Esophagus squamous epithelium (tissue), 5 donors: ENCODE results near the gene ETS1. TPM values are rescaled to one million over a fixed set of nuclear protein-coding genes. Genes with fewer than 3 reads are reported as not detected.

Source experiments
- DNase-seq: peaks from one replicate; lab custom pipeline; 2025; lab: John Stamatoyannopoulos, UW
- H3K27ac ChIP-seq, 4 donors: fragments of 200-600 bp; sonication (generic); one replicate each; pipeline ENCODE4 v1.5.1; 2016 to 2019; ENCODE audit warnings: mild to moderate bottlenecking in 1 of 4
- H3K27me3 ChIP-seq, 4 donors: fragments of 200-600 bp; sonication (generic); 1 replicate in 3 of 4; 2 replicates in 1 of 4; pipeline versions ENCODE4 v1.5.1 to v1.6.0; 2017 to 2021; ENCODE audit warnings: antibody characterized with exemption in 1 of 4
- H3K36me3 ChIP-seq, 3 donors: fragments of 200-600 bp; sonication (generic); one replicate each; pipeline ENCODE4 v1.5.1; 2016 to 2019
- H3K4me1 ChIP-seq, 3 donors: fragments of 200-600 bp; sonication (generic); one replicate each; pipeline ENCODE4 v1.5.1; 2017 to 2019
- H3K4me3 ChIP-seq, 4 donors: fragments of 200-600 bp; sonication (generic); 1 replicate in 3 of 4; 2 replicates in 1 of 4; pipeline ENCODE4 v1.5.1; 2016 to 2019; ENCODE audit warnings: mild to moderate bottlenecking in 2 of 4, moderate library complexity in 1 of 4
- H3K9me3 ChIP-seq, 3 donors: fragments of 200-600 bp; sonication (generic); one replicate each; pipeline ENCODE4 v1.5.1; 2016 to 2019
- CTCF ChIP-seq, 6 experiments: fragments of 450-650 bp in 4 of 6; fragments of 200-600 bp in 2 of 6; sonication (generic) in 2 of 6; IDR thresholded peaks; one replicate each; pipeline ENCODE4 v1.5.1; 2016 to 2019; ENCODE audit warnings: antibody characterized with exemption in 6 of 6, mild to moderate bottlenecking in 4 of 6, moderate library complexity in 4 of 6
- POLR2A ChIP-seq, 4 donors: fragments of 450-650 bp; IDR thresholded peaks; one replicate each; pipeline ENCODE4 v1.6.1; 2017; ENCODE audit warnings: antibody characterized with exemption in 4 of 4, mild to moderate bottlenecking in 4 of 4, moderate library complexity in 3 of 4
- WGBS, 2 donors: methylation state at CpG; one replicate each; pipeline ENCODE4 v1.1.5; 2018; 5-methylcytosine and 5-hydroxymethylcytosine counted together
- intact Hi-C: fragments of 100-400 bp; cut with DNase I; formaldehyde crosslinking; loops from one replicate; pipeline ENCODE4 v1.15.0; 2022
- total RNA-seq, 4 donors: library from RNA; depleted of rRNA; stranded (reverse); fragments of >200 nt; gene quantifications; one replicate each; pipeline ENCODE4 v1.1.0, GENCODE V29; 2016
- donor health status: DM: yes; HTN: yes; CAD: no.

The ETS1 gene
- total RNA-seq, 4 donors from 2014 or later: 3.4 to 37.0 (median 16.4) TPM

GRCh38 chr11:128503245-128503991 lies 83.9 kb downstream of the ETS1 start:
- Histone ChIP-seq H3K36me3 (no peaks in the 10 kb centered on the region), H3K27me3 (no peaks in the 10 kb centered on the region), H3K4me1 (peaks cover 17 to 100% (median 61%) of the 10 kb centered on the region in 3 donors), H3K4me3 (no peak overlapping the region), H3K27ac (peak overlapping the region in 3 of 4 donors; percentile 11 to 86 (median 69)), H3K9me3 (no peaks in the 10 kb centered on the region)
- DNase-seq: no peak
- WGBS, 2 donors: 55 to 60% methylated on average over 6 to 8 of the region's 8 CpGs
- intact Hi-C loops: no loop called here
- no peak for TF ChIP-seq CTCF (IDR thresholded peaks at IDR 0.05)
- no peak for TF ChIP-seq POLR2A (IDR thresholded peaks at IDR 0.05)

- intact Hi-C loops: no loop called here
- Histone ChIP-seq H3K36me3 (no peaks in the 10 kb centered on the region), H3K27me3 (no peaks in the 10 kb centered on the region), H3K9me3 (no peaks in the 10 kb centered on the region), H3K4me1 (peaks cover 19 to 100% (median 58%) of the 10 kb centered on the region in 3 donors), H3K27ac (peak overlapping the region in 3 of 4 donors; percentile 8 to 69 (median 61)), H3K4me3 (no peak overlapping the region)
- DNase-seq: no peak
- 34 to 36% methylated on average over 4 of the region's 4 CpGs for WGBS, 2 donors
- TF ChIP-seq POLR2A (IDR thresholded peaks at IDR 0.05) (no peak), CTCF (IDR thresholded peaks at IDR 0.05) (no peak)
These were observed 84.6 kb downstream of the ETS1 start for GRCh38 chr11:128502726-128503125.

- Histone ChIP-seq H3K4me1 (peaks cover 20 to 100% (median 60%) of the 10 kb centered on the region in 3 donors), H3K4me3 (no peak overlapping the region), H3K9me3 (no peaks in the 10 kb centered on the region), H3K36me3 (no peaks in the 10 kb centered on the region), H3K27ac (peak overlapping the region in 3 of 4 donors; percentile 59 to 69 (median 61)), H3K27me3 (no peaks in the 10 kb centered on the region)
- no peak for DNase-seq
- TF ChIP-seq POLR2A (IDR thresholded peaks at IDR 0.05): no peak
- no peak for TF ChIP-seq CTCF (IDR thresholded peaks at IDR 0.05)
- WGBS, 2 donors: 44 to 46% methylated on average over 5 of the region's 5 CpGs
- intact Hi-C loops: no loop called here
These were observed 85.5 kb downstream of the ETS1 start for GRCh38 chr11:128501632-128502549.

GRCh38 chr11:128501008-128501407 lies 86.3 kb downstream of the ETS1 start:
- Histone ChIP-seq H3K27ac (peak overlapping the region; percentile 39 to 69 (median 60)), H3K9me3 (no peaks in the 10 kb centered on the region), H3K4me3 (no peak overlapping the region), H3K36me3 (no peaks in the 10 kb centered on the region), H3K27me3 (no peaks in the 10 kb centered on the region), H3K4me1 (peaks cover 22 to 100% (median 59%) of the 10 kb centered on the region in 3 donors)
- WGBS, 2 donors: 56 to 72% methylated on average over 4 of the region's 4 CpGs
- intact Hi-C loops: no loop called here
- TF ChIP-seq CTCF (IDR thresholded peaks at IDR 0.05) (no peak), POLR2A (IDR thresholded peaks at IDR 0.05) (no peak)
- DNase-seq: no peak
